ENCODE results near the gene ZNF785. TPM values are rescaled to one million over a fixed set of nuclear protein-coding genes. Genes with fewer than 3 reads are reported as not detected.

The ZNF785 gene
- total RNA-seq (2022; extraction: Qiagen RNA extraction; ENCODE audit: low read depth) = not detected in 5 replicates

GRCh38 chr16:30585400-30586191 lies at the start of gene ZNF785:
Gene ZNF785, minus strand, starts transcription at chr16:30585697. Its CDS starts 86 bp downstream, at chr16:30585611.

GRCh38 chr16:30609926-30610839 lies 24.7 kb upstream of the ZNF785 start, which contains the start of gene ZNF689:
Gene ZNF689, minus strand, starts transcription at chr16:30610389. Its CDS starts 348 bp downstream, at chr16:30610041.

DNA sequence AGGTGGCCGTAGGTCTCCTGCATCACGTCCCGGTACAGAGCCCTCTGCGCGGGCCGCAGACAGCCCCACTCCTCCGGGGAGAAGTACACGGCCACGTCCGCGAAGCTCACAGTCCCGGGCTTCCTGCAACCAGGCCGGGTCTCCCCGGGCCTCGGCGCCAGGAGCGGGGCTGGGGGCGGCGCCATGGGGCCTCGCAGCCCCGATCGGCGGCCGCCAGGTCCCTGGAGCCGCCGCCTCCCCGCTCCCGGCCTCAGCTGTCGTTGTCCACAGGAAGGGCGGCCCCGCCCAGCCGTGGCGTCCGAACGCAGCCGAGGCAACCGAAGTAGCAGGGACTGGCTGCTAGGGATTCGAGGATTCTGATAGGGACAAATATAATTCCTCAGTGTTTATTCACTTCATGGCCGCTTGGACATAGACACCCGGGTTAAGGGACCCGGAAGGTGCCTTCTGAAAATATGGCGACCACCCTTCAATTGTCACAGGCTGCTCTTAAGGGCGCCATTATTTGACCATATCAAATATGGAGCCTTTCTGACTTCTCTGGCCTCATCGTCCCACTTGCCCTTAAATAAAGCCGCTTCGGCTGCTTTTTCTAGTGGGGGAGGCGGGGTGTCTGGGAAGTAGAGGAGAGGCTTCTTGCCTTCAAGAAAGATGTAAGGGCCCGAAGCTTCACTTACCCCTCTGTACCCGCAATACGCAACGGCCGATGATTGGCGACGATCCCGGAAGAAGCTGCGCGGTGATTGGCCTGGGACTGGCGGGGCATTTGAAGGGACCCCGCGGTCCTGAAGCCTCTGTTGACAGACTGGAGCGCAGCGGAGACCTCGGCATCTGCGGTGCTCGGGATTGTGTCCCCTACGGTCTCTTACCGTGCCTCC lies 13.8 kb downstream of the ZNF785 start, which contains the start of gene ZNF688:
TSS of gene ZNF688 (minus strand) at position 270 of the 878 bp plus-strand sequence. CDS start at position 185, 85 bp downstream.

GRCh38 chr16:30557957-30558788 lies 27.3 kb downstream of the ZNF785 start, which contains the start of gene ZNF764:
Gene ZNF764, minus strand, starts transcription at chr16:30558374. Its CDS starts 192 bp downstream, at chr16:30558182.

GRCh38 chr16:30534368-30535105 lies 51.0 kb downstream of the ZNF785 start, which contains the start of gene ZNF747:
Gene ZNF747, minus strand, starts transcription at chr16:30534858. Its CDS starts 179 bp downstream, at chr16:30534679.

Other genes with a start within 250 kb of the ZNF785 start
- 61.1 to 68.0 TPM (median 65.1 TPM) in 5 replicates for gene CD2BP2, start 230.4 kb downstream of the ZNF785 start, total RNA-seq (2022; extraction: Qiagen RNA extraction; ENCODE audit: low read depth)
- 19.1 to 34.9 TPM (median 33.6 TPM) in 5 replicates for gene TBC1D10B, start 215.2 kb downstream of the ZNF785 start, total RNA-seq (2022; extraction: Qiagen RNA extraction; ENCODE audit: low read depth)
- gene MYL11, start 210.9 kb downstream of the ZNF785 start, total RNA-seq (2022; extraction: Qiagen RNA extraction; ENCODE audit: low read depth) = not detected in 5 replicates
- 1.9 to 2.3 TPM (median 2.2 TPM) in 5 replicates for gene SEPTIN1, start 203.1 kb downstream of the ZNF785 start, total RNA-seq (2022; extraction: Qiagen RNA extraction; ENCODE audit: low read depth)
- 11.3 to 14.8 TPM (median 13.1 TPM) in 5 replicates for gene ZNF48, start 190.3 kb downstream of the ZNF785 start, total RNA-seq (2022; extraction: Qiagen RNA extraction; ENCODE audit: low read depth)
- gene ZNF771, start 178.1 kb downstream of the ZNF785 start, total RNA-seq (2022; extraction: Qiagen RNA extraction; ENCODE audit: low read depth) = 2.9 to 6.7 TPM (median 6.1 TPM) in 5 replicates
- 85.1 to 139 TPM (median 127 TPM) in 5 replicates for gene DCTPP1, start 155.7 kb downstream of the ZNF785 start, total RNA-seq (2022; extraction: Qiagen RNA extraction; ENCODE audit: low read depth)
- gene SEPHS2, start 139.8 kb downstream of the ZNF785 start, total RNA-seq (2022; extraction: Qiagen RNA extraction; ENCODE audit: low read depth) = 47.5 to 50.9 TPM (median 48.1 TPM) in 5 replicates
- gene ITGAL, start 113.0 kb downstream of the ZNF785 start, total RNA-seq (2022; extraction: Qiagen RNA extraction; ENCODE audit: low read depth) = 0.15 to 0.32 TPM (median 0.20 TPM) in 3 of 5 replicates, not detected in the others
- 30.8 to 51.6 TPM (median 48.5 TPM) in 5 replicates for gene ZNF768, start 59.1 kb downstream of the ZNF785 start, total RNA-seq (2022; extraction: Qiagen RNA extraction; ENCODE audit: low read depth)
- 2.7 to 4.7 TPM (median 4.1 TPM) in 5 replicates for gene ZNF747, start 50.8 kb downstream of the ZNF785 start, total RNA-seq (2022; extraction: Qiagen RNA extraction; ENCODE audit: low read depth)
- gene ZNF764, start 27.3 kb downstream of the ZNF785 start, total RNA-seq (2022; extraction: Qiagen RNA extraction; ENCODE audit: low read depth) = 3.1 to 7.0 TPM (median 5.5 TPM) in 5 replicates
- 6.1 to 12.0 TPM (median 7.0 TPM) in 5 replicates for gene ZNF688, start 14.0 kb downstream of the ZNF785 start, total RNA-seq (2022; extraction: Qiagen RNA extraction; ENCODE audit: low read depth)
- gene ZNF689, start 24.7 kb upstream of the ZNF785 start, total RNA-seq (2022; extraction: Qiagen RNA extraction; ENCODE audit: low read depth) = 7.7 to 9.6 TPM (median 8.6 TPM) in 5 replicates
- 17.0 to 26.6 TPM (median 23.2 TPM) in 5 replicates for gene PRR14, start 65.3 kb upstream of the ZNF785 start, total RNA-seq (2022; extraction: Qiagen RNA extraction; ENCODE audit: low read depth)
- gene FBRS, start 72.7 kb upstream of the ZNF785 start, total RNA-seq (2022; extraction: Qiagen RNA extraction; ENCODE audit: low read depth) = 24.6 to 46.9 TPM (median 43.3 TPM) in 5 replicates
- 5.9 to 34.3 TPM (median 23.6 TPM) in 5 replicates for gene SRCAP, start 113.5 kb upstream of the ZNF785 start, total RNA-seq (2022; extraction: Qiagen RNA extraction; ENCODE audit: low read depth)
- gene PHKG2, start 162.7 kb upstream of the ZNF785 start, total RNA-seq (2022; extraction: Qiagen RNA extraction; ENCODE audit: low read depth) = 15.2 to 28.7 TPM (median 25.5 TPM) in 5 replicates
- 4.3 to 10.0 TPM (median 8.4 TPM) in 5 replicates for gene CFAP119, start 176.4 kb upstream of the ZNF785 start, total RNA-seq (2022; extraction: Qiagen RNA extraction; ENCODE audit: low read depth)
- 51.8 to 92.6 TPM (median 84.3 TPM) in 5 replicates for gene RNF40, start 176.6 kb upstream of the ZNF785 start, total RNA-seq (2022; extraction: Qiagen RNA extraction; ENCODE audit: low read depth)
- gene ZNF629, start 201.5 kb upstream of the ZNF785 start, total RNA-seq (2022; extraction: Qiagen RNA extraction; ENCODE audit: low read depth) = 15.6 to 17.9 TPM (median 17.8 TPM) in 5 replicates